A549 (cell line): ENCODE measurements around the gene RAD51B. TPM values are rescaled to one million over a fixed set of nuclear protein-coding genes. Genes with fewer than 3 reads are reported as not detected.
A peak's percentile ranks its signal among the peaks of the same experiment; 100 is the strongest.

Experiments used
- ATAC-seq, 2 experiments: fragments of 200-7000 bp in 1 of 2; fragments of >200 bp in 1 of 2; cut with Nextera tagmentation in 1 of 2; cut with Tn5 transposase in 1 of 2; 3 replicates each; pipeline versions ENCODE4 v1.8.0 to v1.9.1; 2018 to 2020; ENCODE audit warnings: mild to moderate bottlenecking in 1 of 2, moderate library complexity in 1 of 2
- CTCF ChIA-PET: fragments of 300-600 bp; sonication (Branson Sonifier 250); formaldehyde crosslinking; extraction: SDS; loops from one replicate; lab custom pipeline; 2021; ENCODE audit warnings: antibody characterized with exemption, inconsistent platforms; lab: Yijun Ruan, JAX
- POLR2A ChIA-PET: fragments of 350-600 bp; formaldehyde crosslinking; extraction: SDS; loops from one replicate; lab custom pipeline; 2021; ENCODE audit warnings: antibody characterized with exemption, inconsistent platforms; lab: Yijun Ruan, JAX
- DNase-seq, 2 experiments: peaks; one replicate each; pipeline versions ENCODE4 v3.0.0 to v3.0.0-alpha.2; 2011 to 2016; ENCODE audit warnings: low read depth in 1 of 2, low spot score in 1 of 2
- FAIRE-seq: peaks from 2 replicates; lab custom pipeline; 2011; peaks lifted over from hg19 to GRCh38; lab: Jason Lieb, UNC
- H3K27ac ChIP-seq, 2 experiments: fragments of >200 bp; sonication (Bioruptor Twin); formaldehyde crosslinking; 3 replicates each; pipeline ENCODE4 v1.5.1; 2016 to 2017
- H3K4me1 ChIP-seq: fragments of >200 bp; sonication (Bioruptor Twin); formaldehyde crosslinking; 3 replicates; pipeline ENCODE4 v1.6.1; 2016
- H3K4me2 ChIP-seq: fragments of >200 bp; sonication (Bioruptor Twin); formaldehyde crosslinking; 3 replicates; pipeline ENCODE4 v1.6.1; 2016
- H3K4me3 ChIP-seq: fragments of >200 bp; sonication (Bioruptor Twin); formaldehyde crosslinking; 3 replicates; pipeline ENCODE4 v1.5.1; 2016
- H3K9me3 ChIP-seq: fragments of >200 bp; sonication (Bioruptor Twin); formaldehyde crosslinking; 3 replicates; pipeline ENCODE4 v1.6.1; 2016
- ATOH8 ChIP-seq: fragments of 250-450 bp; sonication (Bioruptor Pico); IDR thresholded peaks from 2 replicates; pipeline ENCODE4 v1.5.0; 2020; ENCODE audit warnings: low read depth, mild to moderate bottlenecking, moderate library complexity
- BCL3 ChIP-seq: fragments of >200 bp; sonication (Bioruptor Twin); formaldehyde crosslinking; IDR thresholded peaks from 3 replicates; pipeline ENCODE4 v1.6.1; 2016
- CBX2 ChIP-seq: fragments of 200-600 bp; sonication (generic); IDR thresholded peaks from 2 replicates; pipeline ENCODE4 v1.6.1; 2016; ENCODE audit warnings: low read depth, mild to moderate bottlenecking, borderline replicate concordance
- EHF ChIP-seq: fragments of 250-450 bp; sonication (Bioruptor Pico); IDR thresholded peaks from 2 replicates; pipeline ENCODE4 v1.5.0; 2020; ENCODE audit warnings: mild to moderate bottlenecking
- EP300 ChIP-seq, 2 experiments: fragments of >200 bp; sonication (Bioruptor Twin); formaldehyde crosslinking; IDR thresholded peaks; 2 replicates in 1 of 2; 3 replicates in 1 of 2; pipeline ENCODE4 v1.6.1; 2016 to 2017
- ESRRA ChIP-seq: fragments of 150-350 bp; IDR thresholded peaks from 2 replicates; pipeline ENCODE4 v1.6.1; 2014; ENCODE audit warnings: mild to moderate bottlenecking, low read length, borderline replicate concordance
- FOSB ChIP-seq: fragments of 250-450 bp; sonication (Bioruptor Pico); IDR thresholded peaks from 2 replicates; pipeline ENCODE4 v1.5.0; 2020; ENCODE audit warnings: mild to moderate bottlenecking, moderate library complexity
- GATA3 ChIP-seq: IDR thresholded peaks from 2 replicates; pipeline ENCODE4 v1.6.1; 2012; ENCODE audit warnings: borderline replicate concordance
- HDAC2 ChIP-seq: fragments of 200-600 bp; sonication (generic); IDR thresholded peaks from 2 replicates; pipeline ENCODE4 v1.6.1; 2016
- HEYL ChIP-seq: fragments of 250-450 bp; sonication (Bioruptor Pico); IDR thresholded peaks from 2 replicates; pipeline ENCODE4 v1.8.0; 2021; ENCODE audit warnings: mild to moderate bottlenecking, moderate library complexity
- HOXA7 ChIP-seq: fragments of 250-450 bp; sonication (Bioruptor Pico); IDR thresholded peaks from 2 replicates; pipeline ENCODE4 v1.5.0; 2020; ENCODE audit warnings: mild to moderate bottlenecking, moderate library complexity
- JUNB ChIP-seq: fragments of >200 bp; sonication (Bioruptor Twin); formaldehyde crosslinking; IDR thresholded peaks from 2 replicates; pipeline ENCODE4 v1.6.1; 2016
- MAFK ChIP-seq: fragments of 450-650 bp; IDR thresholded peaks from 2 replicates; pipeline ENCODE4 v1.6.1; 2014; ENCODE audit not compliant: partially characterized antibody
- RCOR1 ChIP-seq: fragments of 150-350 bp; IDR thresholded peaks from 2 replicates; pipeline ENCODE4 v1.6.1; 2014; ENCODE audit warnings: antibody characterized with exemption, low read length, low read depth
- REST ChIP-seq: fragments of 200-600 bp; sonication (generic); IDR thresholded peaks from 2 replicates; pipeline ENCODE4 v1.6.1; 2016; ENCODE audit warnings: antibody characterized with exemption, mild to moderate bottlenecking, moderate library complexity
- RNF2 ChIP-seq: fragments of 200-600 bp; sonication (generic); IDR thresholded peaks from 2 replicates; pipeline ENCODE4 v1.6.1; 2016; ENCODE audit warnings: low read depth, mild to moderate bottlenecking, antibody characterized with exemption, moderate library complexity, borderline replicate concordance
- SREBF2 ChIP-seq: fragments of 450-650 bp; IDR thresholded peaks from 2 replicates; pipeline ENCODE4 v1.6.1; 2014; ENCODE audit warnings: mild to moderate bottlenecking, moderate library complexity
- TFCP2L1 ChIP-seq: fragments of 250-450 bp; sonication (Bioruptor Pico); IDR thresholded peaks from 2 replicates; pipeline ENCODE4 v1.5.0; 2021; ENCODE audit warnings: mild to moderate bottlenecking
- USF2 ChIP-seq: fragments of 450-650 bp; IDR thresholded peaks from 2 replicates; pipeline ENCODE4 v1.6.1; 2014; ENCODE audit warnings: antibody characterized with exemption
- ZNF302 ChIP-seq: fragments of 250-450 bp; sonication (Bioruptor Pico); IDR thresholded peaks from 2 replicates; pipeline ENCODE4 v1.9.0; 2021; ENCODE audit warnings: inconsistent platforms, mild to moderate bottlenecking, moderate library complexity
- polyA plus RNA-seq, 4 experiments: library from polyadenylated mRNA; depleted of rRNA in 3 of 4; stranded (reverse); fragments of >200 nt; fragmentation: RNase III in 1 of 4; extraction: RNeasy Plus Mini Kit Qiagen cat#74134 plus additional on column Dnase treatment in 1 of 4; gene quantifications; 2 replicates in 3 of 4; 3 replicates in 1 of 4; pipeline ENCODE4 v1.2.3, GENCODE V29; 2011 to 2017

The RAD51B gene
- polyA plus RNA-seq, 2 of the 4 experiments (the other 2 are of a cell fraction): 7.2 to 10.8 TPM

- TF ChIP-seq USF2 (no peak), MAFK (peak; percentile 95), REST (no peak), ESRRA (no peak)
Observed at GRCh38 chr14:68232300-68233055, 412.9 kb downstream of the RAD51B start (continued).

GRCh38 chr14:68233101-68233784 lies 413.7 kb downstream of the RAD51B start:
- no peak for TF ChIP-seq RCOR1
- TF ChIP-seq RNF2: no peak
- no peak for TF ChIP-seq ATOH8
- TF ChIP-seq HOXA7 (CRISPR knock-in tag): 0 out of 2 replicates have a peak, but pooled peaks have one; percentile 16
- TF ChIP-seq EP300 (IDR thresholded peaks at IDR 0.05): no peak
- TF ChIP-seq ZNF302 (CRISPR knock-in tag): no peak
- no peak for TF ChIP-seq HDAC2
- TF ChIP-seq CBX2: no peak
- no peak for TF ChIP-seq BCL3
- no peak for TF ChIP-seq TFCP2L1
- no peak for TF ChIP-seq HEYL (CRISPR knock-in tag)
- no peak for TF ChIP-seq FOSB (CRISPR knock-in tag)
- no peak for TF ChIP-seq SREBF2
- no peak for TF ChIP-seq JUNB
- no peak for TF ChIP-seq GATA3
- TF ChIP-seq EHF (CRISPR knock-in tag): no peak
- TF ChIP-seq MAFK: peak; percentile 39
- TF ChIP-seq, all 56 proteins: peak for 2
- Histone ChIP-seq H3K27ac (peak overlapping the region; percentile 95 to 96), H3K9me3 (peaks cover 22% of the 10 kb centered on the region), H3K4me1 (peaks cover 62% of the 10 kb centered on the region), H3K4me3 (no peak overlapping the region), H3K4me2 (peak overlapping the region; percentile 81)
- ChIA-PET CTCF (interaction anchor here (0.9 to 2.0 kb wide), 13 partner anchors 9 to 592 kb away, joined by 3 to 10 read pairs (median 4); no protein-coding TSS in a partner anchor), POLR2A (interaction anchor here (0.6 to 1.7 kb wide), 19 partner anchors 17 to 562 kb away, joined by 3 to 28 read pairs (median 4); partner anchors contain the start of gene ZFP36L1)
- ATAC-seq (peak; percentile 15 to 27; a peak in 3 of 6 replicates), DNase-seq (no peak), FAIRE-seq (peak; percentile 59)
